ENCODE measurements around the gene GARNL3. TPM values are rescaled to one million over a fixed set of nuclear protein-coding genes. Genes with fewer than 3 reads are reported as not detected.

GARNL3 gene
- total RNA-seq, 2 experiments from 2014 or later: 0.63 to 1.8 TPM

GRCh38 chr9:127330501-127330900 is 65.9 kb downstream of the GARNL3 start:
- Mint-ChIP-seq H3K27ac (no peak overlapping the region), H3K4me1 (ENCODE audit: low read depth) (no peaks in the 10 kb centered on the region), H3K4me3 (no peak overlapping the region), H3K36me3 (ENCODE audit: low read depth) (no peaks in the 10 kb centered on the region), H3K27me3 (peaks cover 41% of the 10 kb centered on the region), H3K9me3 (no peaks in the 10 kb centered on the region)
- no peaks in the 10 kb centered on the region for H3K4me1 ChIP-seq (ENCODE audit: insufficient read depth, low read length)
- ATAC-seq (ENCODE audit: poor library complexity): no peak
- no peaks in the 10 kb centered on the region for H3K9me3 ChIP-seq (ENCODE audit: control insufficient read depth in 1 of 2, insufficient read depth in 1 of 2, low read length in 2 of 2)
- no peak overlapping the region for H3K27ac ChIP-seq (ENCODE audit: low read depth in 1 of 2, low read length in 2 of 2)
- H3K4me3 ChIP-seq (ENCODE audit: low read length): no peak overlapping the region
- no peak for DNase-seq
- TF ChIP-seq CTCF (IDR thresholded peaks at IDR 0.05): no peak
- POLR2A ChIA-PET: no interaction called here
- no peaks in the 10 kb centered on the region for H3K36me3 ChIP-seq (ENCODE audit: insufficient read depth, low read length)
- intact Hi-C loops (cut with DNase I, micrococcal nuclease): no loop called here
- CTCF ChIA-PET: interaction anchor here (0.5 kb wide), 1 partner anchor 883 kb away, joined by 3 read pairs; no protein-coding TSS in a partner anchor
- H3K27me3 ChIP-seq (ENCODE audit: control insufficient read depth in 1 of 2, insufficient read depth in 2 of 2, low read length in 2 of 2): no peaks in the 10 kb centered on the region

GRCh38 chr9:127333221-127334064 is 68.9 kb downstream of the GARNL3 start:
- no peak for TF ChIP-seq CTCF (IDR thresholded peaks at IDR 0.05)
- Histone ChIP-seq H3K4me1 (ENCODE audit: insufficient read depth, low read length) (no peaks in the 10 kb centered on the region), H3K36me3 (ENCODE audit: insufficient read depth, low read length) (no peaks in the 10 kb centered on the region), H3K4me3 (ENCODE audit: low read length) (no peak overlapping the region), H3K9me3 (ENCODE audit: control insufficient read depth in 1 of 2, insufficient read depth in 1 of 2, low read length in 2 of 2) (no peaks in the 10 kb centered on the region), H3K27me3 (ENCODE audit: control insufficient read depth in 1 of 2, insufficient read depth in 2 of 2, low read length in 2 of 2) (no peaks in the 10 kb centered on the region), H3K27ac (ENCODE audit: low read depth in 1 of 2, low read length in 2 of 2) (no peak overlapping the region)
- Mint-ChIP-seq H3K9me3 (no peaks in the 10 kb centered on the region), H3K27me3 (peaks cover 33% of the 10 kb centered on the region), H3K4me1 (ENCODE audit: low read depth) (no peaks in the 10 kb centered on the region), H3K4me3 (no peak overlapping the region), H3K27ac (no peak overlapping the region), H3K36me3 (ENCODE audit: low read depth) (no peaks in the 10 kb centered on the region)
- ATAC-seq (ENCODE audit: poor library complexity) (no peak), DNase-seq (no peak)
- intact Hi-C loops (cut with DNase I, micrococcal nuclease): no loop called here
- ChIA-PET CTCF (no interaction called here), POLR2A (no interaction called here)

- Mint-ChIP-seq H3K27ac (no peak overlapping the region), H3K4me1 (ENCODE audit: low read depth) (no peaks in the 10 kb centered on the region), H3K9me3 (no peaks in the 10 kb centered on the region), H3K4me3 (no peak overlapping the region), H3K36me3 (ENCODE audit: low read depth) (no peaks in the 10 kb centered on the region), H3K27me3 (peaks cover 34% of the 10 kb centered on the region)
- Histone ChIP-seq H3K36me3 (ENCODE audit: insufficient read depth, low read length) (no peaks in the 10 kb centered on the region), H3K27me3 (ENCODE audit: control insufficient read depth in 1 of 2, insufficient read depth in 2 of 2, low read length in 2 of 2) (no peaks in the 10 kb centered on the region), H3K9me3 (ENCODE audit: control insufficient read depth in 1 of 2, insufficient read depth in 1 of 2, low read length in 2 of 2) (no peaks in the 10 kb centered on the region), H3K4me3 (ENCODE audit: low read length) (no peak overlapping the region), H3K4me1 (ENCODE audit: insufficient read depth, low read length) (no peaks in the 10 kb centered on the region), H3K27ac (ENCODE audit: low read depth in 1 of 2, low read length in 2 of 2) (no peak overlapping the region)
- POLR2A ChIA-PET: no interaction called here
- TF ChIP-seq CTCF (IDR thresholded peaks at IDR 0.05): no peak
- CTCF ChIA-PET: no interaction called here
- intact Hi-C loops (cut with DNase I, micrococcal nuclease): no loop called here
- no peak for DNase-seq
- no peak for ATAC-seq (ENCODE audit: poor library complexity)
Observed at GRCh38 chr9:127334725-127335124, 70.2 kb downstream of the GARNL3 start.

All from CD4-positive, alpha-beta T cell (primary cell).